Right renal pelvis (tissue), 4 donors: ENCODE results near the gene TRDN. TPM values are rescaled to one million over a fixed set of nuclear protein-coding genes. Genes with fewer than 3 reads are reported as not detected.
"Not testable (repeated sequence)": the region's sequence is repeated elsewhere in the genome, so short reads cannot be mapped to it uniquely, and the experiment has no call there.

Experiments used
- DNase-seq, 4 donors: peaks; one replicate each; pipeline ENCODE4 v3.0.0-alpha.2; 2013; ENCODE audit warnings: low read depth in 4 of 4, low spot score in 3 of 4, missing footprints in 1 of 4
- polyA plus RNA-seq, 4 donors: library from polyadenylated mRNA; unstranded; fragments of 120-200 nt; gene quantifications; one replicate each; pipeline ENCODE4 v1.2.1, GENCODE V29; 2013; ENCODE audit not compliant: insufficient read length in 4 of 4

TRDN gene
- polyA plus RNA-seq, 4 donors = 1.8 to 3.8 (median 3.2) TPM

GRCh38 chr6:123635567-123635966, 1.2 kb downstream of the TRDN start:
- DNase-seq = no peak

- no peak for DNase-seq
Observed at GRCh38 chr6:123635144-123635543, 1.6 kb downstream of the TRDN start.

- DNase-seq = no peak
Observed at GRCh38 chr6:123632641-123633040, 4.1 kb downstream of the TRDN start.

- no peak for DNase-seq
Observed at GRCh38 chr6:123629258-123629941, 7.3 kb downstream of the TRDN start.

GRCh38 chr6:123625696-123626095, 11.1 kb downstream of the TRDN start:
- DNase-seq = no peak

- no peak for DNase-seq
Observed at GRCh38 chr6:123622780-123623179, 14.0 kb downstream of the TRDN start.

- no peak for DNase-seq
Observed at GRCh38 chr6:123619156-123619555, 17.6 kb downstream of the TRDN start.

GRCh38 chr6:123616942-123617341, 19.8 kb downstream of the TRDN start:
- no peak for DNase-seq

GRCh38 chr6:123616016-123616415, 20.7 kb downstream of the TRDN start:
- DNase-seq = no peak

- no peak for DNase-seq
Observed at GRCh38 chr6:123610779-123611178, 26.0 kb downstream of the TRDN start.

- no peak for DNase-seq
Observed at GRCh38 chr6:123604067-123604466, 32.7 kb downstream of the TRDN start.

- no peak for DNase-seq
Observed at GRCh38 chr6:123598011-123598410, 38.7 kb downstream of the TRDN start.

GRCh38 chr6:123594776-123595175, 42.0 kb downstream of the TRDN start:
- DNase-seq = no peak

GRCh38 chr6:123592426-123592825, 44.3 kb downstream of the TRDN start:
- no peak for DNase-seq

GRCh38 chr6:123589973-123590372, 46.8 kb downstream of the TRDN start:
- no peak for DNase-seq

GRCh38 chr6:123589317-123589716, 47.4 kb downstream of the TRDN start:
- DNase-seq = no peak

- no peak for DNase-seq
Observed at GRCh38 chr6:123588546-123588895, 48.2 kb downstream of the TRDN start.

- DNase-seq = no peak
Observed at GRCh38 chr6:123587838-123588545, 48.8 kb downstream of the TRDN start.

GRCh38 chr6:123587407-123587806, 49.3 kb downstream of the TRDN start:
- DNase-seq = not testable (repeated sequence)

- DNase-seq = no peak
Observed at GRCh38 chr6:123580331-123580730, 56.4 kb downstream of the TRDN start.

- DNase-seq = no peak
Observed at GRCh38 chr6:123575188-123575587, 61.6 kb downstream of the TRDN start.
